ENCODE measurements around the gene PPP2R2D.

GRCh38 chr10:131920693-131921092 lies 19.9 kb downstream of the PPP2R2D start:
- TF ChIP-seq, protein P1, sequence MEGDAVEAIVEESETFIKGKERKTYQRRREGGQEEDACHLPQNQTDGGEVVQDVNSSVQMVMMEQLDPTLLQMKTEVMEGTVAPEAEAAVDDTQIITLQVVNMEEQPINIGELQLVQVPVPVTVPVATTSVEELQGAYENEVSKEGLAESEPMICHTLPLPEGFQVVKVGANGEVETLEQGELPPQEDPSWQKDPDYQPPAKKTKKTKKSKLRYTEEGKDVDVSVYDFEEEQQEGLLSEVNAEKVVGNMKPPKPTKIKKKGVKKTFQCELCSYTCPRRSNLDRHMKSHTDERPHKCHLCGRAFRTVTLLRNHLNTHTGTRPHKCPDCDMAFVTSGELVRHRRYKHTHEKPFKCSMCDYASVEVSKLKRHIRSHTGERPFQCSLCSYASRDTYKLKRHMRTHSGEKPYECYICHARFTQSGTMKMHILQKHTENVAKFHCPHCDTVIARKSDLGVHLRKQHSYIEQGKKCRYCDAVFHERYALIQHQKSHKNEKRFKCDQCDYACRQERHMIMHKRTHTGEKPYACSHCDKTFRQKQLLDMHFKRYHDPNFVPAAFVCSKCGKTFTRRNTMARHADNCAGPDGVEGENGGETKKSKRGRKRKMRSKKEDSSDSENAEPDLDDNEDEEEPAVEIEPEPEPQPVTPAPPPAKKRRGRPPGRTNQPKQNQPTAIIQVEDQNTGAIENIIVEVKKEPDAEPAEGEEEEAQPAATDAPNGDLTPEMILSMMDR (IDR thresholded peaks at IDR 0.05; ENCODE audit: poor library complexity) = no peak
- no peak for TF ChIP-seq EZH2phosphoT487 (IDR thresholded peaks at IDR 0.05; ENCODE audit: low read depth, severe bottlenecking, unreplicated experiment)

Data from hepatocyte (in vitro differentiated cells).